Mesenteric fat pad (tissue), 1 donor: ENCODE measurements around the gene SCN8A. TPM values are rescaled to one million over a fixed set of nuclear protein-coding genes. Genes with fewer than 3 reads are reported as not detected.
"Not testable (repeated sequence)": the region's sequence is repeated elsewhere in the genome, so short reads cannot be mapped to it uniquely, and the experiment has no call there.

Experiments used
- DNase-seq: peaks from one replicate; pipeline ENCODE4 v3.0.0-alpha.2; 2020; ENCODE audit warnings: low spot score
- total RNA-seq: library from RNA; stranded (reverse); fragmentation: NEBNext Ultra II Directional; extraction: Animal tissue kit (Norgen Biotek cat#: 25700); gene quantifications from one replicate; pipeline ENCODE4 v1.2.1, GENCODE V29; 2021
- donor health status: DM: yes; HTN: yes; CAD: no.

Gene SCN8A
- total RNA-seq, 1 donor from 2014 or later = 1.2 TPM

DNA sequence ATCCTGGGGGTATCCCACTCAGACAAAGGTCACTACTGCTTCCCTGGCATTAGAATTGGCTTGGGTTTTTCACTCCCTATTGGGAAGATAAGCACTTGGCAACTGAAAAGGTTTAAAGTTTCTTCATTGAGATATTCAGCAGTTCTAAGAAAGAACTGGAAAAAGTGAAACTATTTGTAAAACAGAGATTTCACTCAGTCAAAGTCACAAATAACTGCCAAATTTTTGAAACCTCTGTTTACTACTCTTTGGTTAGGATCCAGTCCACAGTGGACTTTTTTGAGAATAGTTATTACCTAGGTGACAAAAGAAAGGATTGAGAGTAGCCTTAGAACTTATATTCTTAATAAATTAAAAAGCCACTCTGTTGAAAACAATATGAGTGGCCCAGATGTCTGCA, 172.7 kb downstream of the SCN8A start:
- DNase-seq = no peak

DNA sequence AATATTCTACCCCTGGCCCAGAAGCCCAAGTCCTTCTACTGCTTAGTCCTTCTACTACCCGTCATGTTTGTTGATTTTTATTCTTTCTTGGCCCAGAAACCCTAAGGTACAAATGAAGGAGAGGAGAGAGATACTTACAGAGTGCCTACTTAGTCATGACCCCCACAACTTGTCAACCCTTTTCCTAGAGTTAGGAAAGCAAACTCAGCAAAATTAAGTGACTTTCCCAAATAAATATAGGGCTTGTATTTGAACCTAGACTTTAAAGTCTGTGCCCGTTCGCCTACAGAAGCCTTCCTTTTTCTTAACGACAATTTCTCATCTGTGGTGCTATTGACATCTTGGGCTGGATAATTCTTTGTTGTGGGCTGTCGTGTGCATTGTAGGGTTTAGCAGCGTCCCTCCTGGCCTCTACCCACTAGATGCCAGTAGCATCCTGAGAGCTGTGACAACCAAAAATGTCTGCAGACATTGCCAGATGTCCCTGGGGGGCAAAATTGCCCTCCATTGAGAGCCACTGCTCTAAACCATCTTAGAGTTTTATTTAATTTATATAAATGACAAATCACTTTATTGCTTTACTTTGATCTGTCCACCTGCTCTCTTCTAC, 175.1 kb downstream of the SCN8A start:
- no peak for DNase-seq

DNA sequence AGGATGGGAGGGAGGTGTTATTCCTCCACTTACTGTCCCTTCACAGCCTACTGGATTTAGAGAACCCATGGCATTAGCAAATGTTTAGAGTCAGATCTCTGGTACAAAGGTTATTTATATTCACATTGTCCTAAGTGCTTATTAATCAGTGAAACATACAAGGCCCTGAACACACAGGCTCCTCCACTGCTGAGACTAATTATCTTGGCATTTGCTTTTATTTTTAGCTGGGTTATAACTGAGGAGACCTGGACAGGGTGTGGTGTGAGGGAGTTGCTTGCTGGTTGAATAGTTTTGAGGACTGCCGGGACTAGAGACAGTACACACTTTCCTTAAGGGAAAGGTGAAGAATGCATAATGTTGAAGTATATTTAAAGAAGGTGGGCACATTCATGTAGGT, 180.0 kb downstream of the SCN8A start:
- no peak for DNase-seq

DNA sequence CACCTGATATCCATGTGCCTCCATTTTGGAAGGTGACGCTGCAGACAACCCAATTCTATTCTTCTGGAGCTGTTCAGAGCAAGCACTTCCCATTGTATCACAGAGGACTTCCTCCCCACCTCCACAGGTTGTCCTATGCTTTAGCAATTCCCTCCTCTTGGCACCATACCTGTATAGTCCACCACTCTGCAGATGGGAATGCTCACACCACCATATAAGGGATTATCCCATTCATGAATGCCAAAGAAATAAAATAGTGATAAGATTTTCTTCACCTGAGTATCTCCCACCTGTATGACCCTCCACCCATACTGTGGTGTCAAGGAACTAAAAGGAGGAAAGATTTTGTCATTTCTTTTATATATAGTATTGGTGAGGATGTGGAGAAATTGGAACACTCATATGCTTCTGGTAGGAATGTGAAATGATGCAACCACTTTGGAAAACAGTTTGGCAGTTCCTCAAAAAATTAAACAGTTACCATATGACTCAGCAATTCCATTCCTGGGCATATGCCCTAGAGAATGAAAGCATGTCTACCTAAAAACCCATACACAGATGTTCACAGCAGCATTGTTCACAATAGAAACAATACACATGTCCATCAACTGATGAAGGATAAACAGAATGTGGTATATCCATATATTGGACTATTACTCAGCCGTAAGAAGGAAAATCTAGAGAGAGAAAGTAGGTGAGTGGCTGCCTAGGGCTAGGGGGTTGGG, 182.3 kb downstream of the SCN8A start:
- DNase-seq = no peak

DNA sequence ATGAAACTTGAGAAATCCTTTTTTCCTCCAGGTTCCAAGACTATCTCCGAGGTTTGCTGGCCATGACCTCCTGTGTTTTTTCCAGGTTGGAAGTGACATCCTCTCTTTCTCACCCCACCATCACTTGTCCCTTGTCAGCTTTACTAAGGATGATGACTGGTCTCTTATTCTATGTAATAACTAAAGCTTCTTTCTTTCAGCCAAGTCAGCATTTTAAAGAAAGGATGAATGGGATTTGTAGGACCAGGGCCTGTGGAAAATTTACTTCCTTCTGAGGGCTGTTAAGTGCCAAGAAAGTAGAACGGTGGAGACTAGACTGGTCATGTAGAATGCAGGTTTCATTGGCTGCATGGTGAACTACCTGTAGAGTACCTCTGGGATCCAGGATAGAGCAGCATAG, 183.9 kb downstream of the SCN8A start:
- DNase-seq = no peak

DNA sequence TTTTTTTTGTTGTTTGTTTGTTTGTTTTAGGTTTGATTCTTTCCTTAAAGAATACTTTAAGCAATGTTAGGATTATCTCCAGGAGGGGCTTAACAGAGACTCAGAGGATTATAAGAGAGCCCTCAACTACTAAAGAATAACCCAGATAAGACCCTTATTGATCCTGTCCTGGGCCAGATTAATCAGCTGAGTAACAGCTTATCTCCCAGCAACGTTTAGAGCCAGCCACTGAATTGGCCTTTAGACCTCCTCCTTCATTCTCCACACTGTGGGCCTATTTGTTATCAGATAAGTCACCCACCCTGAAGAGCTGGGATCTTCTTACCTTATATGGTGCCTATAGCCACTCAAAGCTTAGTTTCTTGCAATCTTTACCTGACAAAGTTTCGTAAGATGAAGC, 186.4 kb downstream of the SCN8A start:
- no peak for DNase-seq

DNA sequence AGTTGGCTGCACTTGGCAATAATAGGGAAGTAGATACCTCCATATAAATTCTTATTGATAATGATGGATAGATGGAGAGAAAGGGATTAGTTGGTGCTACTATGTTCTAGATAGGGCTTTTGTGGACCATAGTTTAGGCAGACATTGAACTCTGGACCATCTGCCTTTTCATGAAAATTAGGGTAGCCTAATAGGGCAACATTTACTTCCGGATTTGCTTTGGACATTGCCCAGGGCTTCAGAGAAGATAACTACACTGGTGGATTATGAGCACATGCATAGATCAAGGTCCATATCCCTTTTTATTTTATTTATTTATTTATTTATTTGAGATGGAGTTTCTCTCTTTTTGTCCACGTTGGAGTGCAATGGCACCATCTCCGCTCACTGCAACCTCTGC, 186.9 kb downstream of the SCN8A start:
- DNase-seq = no peak

DNA sequence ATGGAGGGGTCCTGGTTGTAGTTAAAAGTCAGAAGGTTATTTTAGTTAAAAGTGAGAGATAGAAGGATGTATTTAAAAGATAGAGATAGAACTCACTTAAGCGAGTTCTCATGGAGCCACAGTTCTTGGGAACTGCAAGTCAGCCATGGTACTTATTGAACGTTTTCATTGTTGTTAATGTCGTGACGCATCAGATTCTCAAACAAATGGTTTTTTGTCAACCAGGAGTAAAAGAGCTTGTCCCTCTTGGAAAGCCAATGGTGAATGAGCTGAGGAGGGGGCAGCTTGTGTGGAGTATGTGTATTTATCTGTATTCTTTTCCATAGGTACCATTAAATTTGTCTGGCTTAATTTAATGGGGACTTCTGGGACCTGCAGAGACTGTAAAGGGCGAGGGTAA, 188.8 kb downstream of the SCN8A start:
- DNase-seq = no peak

DNA sequence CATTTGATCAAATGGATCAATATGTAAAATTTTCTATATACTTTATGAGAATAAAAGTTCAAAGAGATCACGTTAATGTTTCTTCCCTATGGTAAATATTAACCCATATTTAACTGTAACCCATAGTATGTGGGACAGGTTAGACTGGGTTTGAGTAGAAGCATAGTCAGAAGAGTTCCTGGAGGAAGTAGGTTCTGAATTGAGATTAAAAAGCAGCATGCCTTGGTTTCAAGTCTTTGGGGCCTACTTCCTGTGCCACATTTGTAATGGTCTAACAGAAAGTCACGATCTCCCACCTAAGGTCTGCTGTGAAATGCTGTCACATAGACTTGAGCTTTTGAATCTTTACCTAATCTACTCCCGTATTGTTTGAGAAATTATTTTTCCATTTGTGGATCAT, 193.7 kb downstream of the SCN8A start:
- no peak for DNase-seq

DNA sequence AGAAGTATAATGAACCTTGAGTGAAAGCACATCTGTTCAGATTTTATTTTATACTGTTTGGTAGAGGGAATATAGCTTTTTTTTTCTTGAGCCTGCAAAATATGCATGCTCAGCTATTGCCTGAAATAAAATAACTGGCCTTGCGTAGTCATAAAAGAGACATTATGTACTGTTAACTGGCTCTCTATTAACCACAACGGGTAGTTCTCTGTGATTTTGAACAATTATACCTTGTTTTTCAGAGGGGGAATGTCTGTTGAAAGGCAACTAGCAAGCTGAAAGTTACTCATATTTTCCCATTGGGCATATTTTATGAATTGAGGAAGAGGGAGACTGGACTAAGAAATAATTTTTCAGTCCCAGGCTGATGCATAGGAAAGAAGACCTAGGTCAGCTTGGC, 194.9 kb downstream of the SCN8A start:
- no peak for DNase-seq

DNA sequence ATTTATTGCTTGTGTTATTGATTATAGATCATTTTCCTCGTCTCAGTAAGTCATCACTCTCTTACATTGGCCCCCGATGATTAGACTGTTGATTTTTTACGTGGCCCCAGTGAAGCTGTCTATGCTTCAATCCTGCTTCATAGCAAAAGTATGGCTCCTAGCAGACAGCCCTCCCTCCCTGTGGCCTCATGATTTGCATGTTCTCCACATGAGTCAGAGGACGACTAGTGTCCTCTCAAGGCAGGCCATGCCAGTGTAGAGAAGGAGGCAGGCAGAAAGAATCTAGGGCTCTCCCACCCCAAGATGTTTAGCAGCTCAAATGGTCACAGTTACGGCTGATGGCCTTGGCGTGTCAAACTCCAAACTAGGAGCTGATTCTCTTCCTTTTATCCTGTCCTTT, 197.8 kb downstream of the SCN8A start:
- no peak for DNase-seq

DNA sequence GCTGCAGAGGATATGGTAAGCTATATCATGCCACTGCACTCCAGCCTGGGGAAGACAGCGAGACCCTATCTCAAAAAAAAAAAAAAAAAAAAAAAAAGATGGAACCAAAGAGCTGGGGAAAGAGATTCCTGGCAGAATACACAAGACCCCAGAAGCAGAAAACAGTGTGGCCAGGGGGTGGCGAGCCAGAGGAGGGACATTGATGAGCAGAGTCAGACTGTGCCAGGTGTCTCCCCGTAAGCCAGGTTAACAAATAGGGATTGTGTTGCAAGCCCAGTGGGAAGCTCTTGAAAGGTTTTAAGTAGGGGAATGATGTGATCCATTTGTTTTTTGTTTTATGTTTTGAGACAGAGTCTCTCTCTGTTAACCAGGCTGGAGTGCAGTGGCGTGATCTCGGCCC, 201.4 kb downstream of the SCN8A start:
- DNase-seq = no peak

DNA sequence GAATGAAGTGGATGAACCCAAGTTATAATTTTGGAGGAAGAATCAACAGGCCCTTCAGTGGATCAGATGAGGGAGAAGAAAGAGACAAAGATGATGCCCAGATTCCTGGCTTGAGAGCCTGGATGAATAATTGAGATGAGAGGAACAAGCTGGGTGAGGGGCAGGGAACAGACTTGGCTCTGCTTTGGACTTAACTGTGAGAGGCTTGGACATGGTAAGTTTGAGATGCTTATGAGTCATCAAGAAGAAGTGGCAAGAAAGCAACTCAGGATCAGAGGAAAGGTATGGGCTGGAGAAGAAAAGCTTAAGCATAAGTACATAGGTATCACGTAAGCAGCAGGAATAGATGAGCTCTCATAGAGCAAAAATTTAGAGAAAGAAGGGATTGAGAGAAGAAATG, 202.2 kb downstream of the SCN8A start:
- DNase-seq = no peak

DNA sequence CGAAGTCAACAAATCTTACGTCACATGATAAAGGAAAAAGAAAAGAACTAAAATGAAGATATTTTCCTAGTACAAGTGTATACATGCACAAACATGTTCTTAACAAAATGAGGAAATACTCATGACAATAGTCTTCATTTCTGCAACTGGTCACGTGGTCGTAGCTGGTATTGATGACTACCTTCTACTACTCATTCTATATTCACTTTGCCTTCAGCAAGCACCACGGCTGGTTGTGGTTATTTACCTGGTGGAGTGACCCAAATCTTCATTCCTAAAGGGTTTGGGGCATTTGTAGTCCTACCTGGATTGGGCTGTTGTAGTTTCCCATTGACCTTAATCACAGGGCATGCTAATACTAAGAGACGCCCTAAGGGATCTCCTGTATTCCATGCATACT, 206.3 kb downstream of the SCN8A start:
- no peak for DNase-seq

DNA sequence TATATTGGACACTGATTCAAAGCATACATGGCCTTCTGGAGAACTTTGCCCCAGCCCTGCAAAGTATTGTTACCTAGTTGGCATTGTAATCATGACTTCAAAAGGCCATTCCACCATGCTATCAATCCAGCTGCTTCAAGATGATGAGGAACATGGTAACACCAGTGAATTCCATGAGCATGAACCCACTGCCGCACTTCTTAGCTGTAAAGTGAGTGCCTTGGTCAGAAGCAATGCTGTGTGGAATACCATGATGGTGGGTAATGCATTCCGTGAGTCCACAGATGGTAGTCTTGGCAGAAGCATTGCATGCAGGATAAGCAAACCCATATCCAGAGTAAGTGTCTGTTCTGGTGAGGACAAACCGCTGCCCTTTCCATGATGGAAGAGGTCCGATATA, 207.0 kb downstream of the SCN8A start:
- not testable (repeated sequence) for DNase-seq

DNA sequence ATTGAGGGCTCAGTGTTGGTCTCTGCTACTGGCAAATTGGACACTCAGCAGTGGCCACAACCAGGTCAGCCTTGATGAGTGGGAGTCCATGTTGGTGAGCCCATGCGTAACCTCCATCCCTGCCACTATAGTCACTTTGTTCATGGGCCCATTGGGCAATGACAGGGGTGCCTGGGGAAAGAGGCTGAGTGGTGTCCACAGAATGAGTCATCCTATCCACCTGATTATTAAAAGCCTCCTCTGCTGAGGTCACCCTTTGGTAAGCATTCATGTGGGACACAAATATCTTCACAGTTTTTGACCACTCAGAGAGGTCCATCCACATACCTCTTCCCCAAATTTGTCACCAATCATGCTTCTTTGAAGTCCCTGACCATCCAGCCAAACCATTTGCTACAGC, 207.5 kb downstream of the SCN8A start:
- DNase-seq = no peak

DNA sequence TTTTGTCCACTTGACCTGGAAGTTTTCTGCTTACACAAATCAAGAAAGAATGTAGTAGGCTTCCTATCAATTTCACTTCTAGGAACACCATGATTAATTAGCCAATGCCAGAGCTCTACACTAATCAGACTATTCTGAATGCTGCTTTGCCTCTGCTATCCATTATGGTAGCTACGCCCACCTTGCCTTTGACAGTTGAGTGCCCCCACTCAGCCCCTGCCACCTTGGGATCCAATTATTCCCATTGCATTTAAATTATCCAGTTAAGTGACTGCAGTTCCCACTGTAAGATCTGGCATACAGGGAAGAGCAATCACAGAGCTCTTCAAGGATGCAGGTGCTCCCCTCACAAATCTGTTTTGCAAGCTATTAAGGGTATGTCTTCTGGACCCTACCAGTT, 210.0 kb downstream of the SCN8A start:
- no peak for DNase-seq

DNA sequence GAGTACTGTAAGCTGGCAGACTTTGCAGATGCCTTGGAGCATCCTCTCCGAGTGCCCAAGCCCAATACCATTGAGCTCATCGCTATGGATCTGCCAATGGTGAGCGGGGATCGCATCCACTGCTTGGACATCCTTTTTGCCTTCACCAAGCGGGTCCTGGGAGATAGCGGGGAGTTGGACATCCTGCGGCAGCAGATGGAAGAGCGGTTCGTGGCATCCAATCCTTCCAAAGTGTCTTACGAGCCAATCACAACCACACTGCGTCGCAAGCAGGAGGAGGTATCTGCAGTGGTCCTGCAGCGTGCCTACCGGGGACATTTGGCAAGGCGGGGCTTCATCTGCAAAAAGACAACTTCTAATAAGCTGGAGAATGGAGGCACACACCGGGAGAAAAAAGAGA, 215.9 kb downstream of the SCN8A start:
- DNase-seq = no peak

DNA sequence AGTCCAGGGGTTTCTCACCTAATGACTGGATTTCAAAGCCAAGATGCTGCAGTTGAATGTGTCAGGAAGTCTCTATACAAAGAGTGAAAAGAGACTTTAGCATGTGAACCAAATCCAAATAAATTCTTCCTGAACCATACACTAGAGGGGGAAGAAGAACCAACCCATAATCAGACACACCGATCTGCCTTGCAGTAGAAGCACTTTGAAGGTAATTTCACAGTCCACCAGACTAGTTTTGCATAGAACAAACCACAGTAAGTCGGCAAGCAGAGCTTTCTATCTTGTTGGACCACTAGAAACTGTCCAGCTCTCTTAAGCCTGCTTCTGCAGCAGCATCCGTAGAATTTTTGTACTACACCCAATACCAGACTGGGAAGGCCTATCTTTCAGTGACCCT, 218.2 kb downstream of the SCN8A start:
- DNase-seq = no peak

DNA sequence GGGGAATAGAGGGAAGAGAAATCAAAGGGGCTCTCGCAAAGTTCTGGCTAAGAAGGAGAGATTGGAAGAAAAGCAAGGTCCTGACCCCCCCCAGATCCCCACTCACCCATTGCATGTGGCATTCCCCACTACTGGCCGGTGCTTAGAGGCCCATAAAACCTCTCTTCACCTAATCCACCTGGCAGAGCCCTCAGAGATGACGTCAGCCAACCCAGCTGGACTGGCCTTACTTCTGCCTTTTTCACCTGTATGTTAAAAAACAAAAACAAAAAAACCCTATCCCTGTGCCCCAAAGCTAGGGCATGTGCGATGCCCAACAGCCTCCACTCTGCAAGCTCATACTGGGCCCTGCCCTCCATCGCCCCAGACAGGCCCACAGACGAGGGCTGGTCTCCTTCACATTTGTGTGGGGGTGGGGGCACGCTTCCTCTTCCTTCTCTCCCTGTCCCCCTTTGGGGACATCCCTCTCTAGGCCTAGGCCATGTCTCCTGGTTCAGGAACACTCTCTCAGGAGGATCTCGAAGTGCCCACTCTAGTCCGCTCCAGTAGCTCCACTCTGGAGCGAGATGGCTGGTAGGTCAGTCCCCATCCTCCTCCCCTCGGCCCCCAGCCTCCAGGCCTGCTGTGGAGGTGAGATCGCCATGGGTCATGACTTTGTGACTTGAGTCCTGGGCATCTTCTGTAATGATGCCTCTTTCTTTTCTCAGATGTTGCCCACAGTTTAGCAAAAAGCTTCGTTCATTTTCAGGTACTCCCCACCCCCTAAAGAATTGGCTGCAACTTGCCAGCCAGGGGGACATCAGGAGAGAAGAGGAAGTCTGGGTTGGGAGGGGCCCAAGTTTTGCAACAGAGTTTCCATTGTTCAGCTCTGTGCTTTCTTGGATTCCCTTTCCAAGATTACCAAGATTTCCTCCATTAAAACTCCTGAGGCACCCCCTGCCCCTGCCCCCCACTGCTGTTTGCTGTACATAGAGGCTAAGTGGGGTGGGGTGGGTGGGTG, 220.5 kb downstream of the SCN8A start:
- no peak for DNase-seq

DNA sequence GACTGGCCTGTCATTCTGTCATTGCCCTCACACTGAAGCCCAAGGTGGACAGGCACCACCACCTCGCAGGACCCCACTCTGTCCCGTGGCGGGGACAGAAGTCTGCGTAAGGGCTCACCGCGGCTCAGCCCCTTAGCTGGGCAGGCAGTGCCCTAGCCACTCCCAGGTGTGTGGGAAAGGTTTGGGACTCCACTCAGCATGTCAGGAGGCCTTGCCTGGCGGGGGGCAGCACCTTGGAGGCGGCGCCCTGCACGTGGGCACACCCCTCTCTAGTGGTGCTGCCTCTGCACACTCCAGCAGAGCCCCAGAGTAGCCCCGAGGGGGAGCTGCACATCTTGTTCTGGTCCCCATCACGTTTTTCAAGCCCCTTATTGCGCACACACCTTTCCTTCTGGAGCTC, 221.8 kb downstream of the SCN8A start:
- DNase-seq = no peak

DNA sequence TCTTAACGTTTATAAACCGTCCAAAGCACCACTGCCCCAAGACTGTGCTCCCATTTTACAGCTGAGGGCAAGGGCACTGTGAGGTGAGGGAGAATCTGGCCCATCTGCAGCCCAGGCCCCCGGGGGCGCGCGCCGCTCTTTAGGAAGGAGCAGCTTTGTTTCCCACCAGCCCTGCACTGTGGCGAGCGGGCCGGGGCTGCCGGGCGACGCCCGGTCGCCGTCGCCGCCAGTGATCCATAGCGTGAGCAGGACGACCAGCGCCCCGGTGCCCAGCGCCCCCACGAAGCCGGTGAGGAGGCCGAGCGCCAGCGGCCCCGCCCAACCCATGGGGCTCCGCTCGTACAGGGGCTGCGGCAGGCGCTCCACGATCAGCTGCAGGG, 222.9 kb downstream of the SCN8A start:
- DNase-seq = no peak
